HepG2 (cell line): ENCODE measurements around the gene NT5M.

Experiments used
- MAX ChIP-seq: IDR thresholded peaks from 2 replicates; pipeline ENCODE4 v1.6.1; 2012; ENCODE audit warnings: inconsistent platforms
- NFYB ChIP-seq: sonication (generic); formaldehyde crosslinking; IDR thresholded peaks from 2 replicates; pipeline ENCODE4 v1.4.0; 2020; ENCODE audit warnings: missing genetic modification reagents
- POLR2AphosphoS5 ChIP-seq: IDR thresholded peaks from 2 replicates; pipeline ENCODE4 v1.6.1; 2012; ENCODE audit warnings: low read depth, low read length
- ZFP1 ChIP-seq: IDR thresholded peaks from 2 replicates; pipeline ENCODE4 v1.6.1; 2016
- ZNF660 ChIP-seq: sonication (generic); formaldehyde crosslinking; IDR thresholded peaks from 2 replicates; pipeline ENCODE4 v1.5.1; 2020; ENCODE audit warnings: mild to moderate bottlenecking, low read depth, missing genetic modification reagents, borderline replicate concordance

GRCh38 chr17:17326275-17326875, 23.2 kb downstream of the NT5M start:
- TF ChIP-seq POLR2AphosphoS5, result no peak
- no peak for TF ChIP-seq NFYB (CRISPR knock-in tag)
- no peak for TF ChIP-seq MAX
- no peak for TF ChIP-seq ZNF660 (CRISPR knock-in tag)
- no peak for TF ChIP-seq ZFP1 (CRISPR knock-in tag)
